HL-60/S4 treated with retinoic acid at 250 ng/mL for 4 days and 3 days (cell line): Measurements from ENCODE around the gene LYSMD4.

Experiments used
- in situ Hi-C: fragments of 300-500 bp; cut with MboI; formaldehyde crosslinking; loops from 2 replicates; pipeline ENCODE4 v1.7.0; 2022; ENCODE audit warnings: low sequenced_read_pairs

Gene LYSMD4

DNA sequence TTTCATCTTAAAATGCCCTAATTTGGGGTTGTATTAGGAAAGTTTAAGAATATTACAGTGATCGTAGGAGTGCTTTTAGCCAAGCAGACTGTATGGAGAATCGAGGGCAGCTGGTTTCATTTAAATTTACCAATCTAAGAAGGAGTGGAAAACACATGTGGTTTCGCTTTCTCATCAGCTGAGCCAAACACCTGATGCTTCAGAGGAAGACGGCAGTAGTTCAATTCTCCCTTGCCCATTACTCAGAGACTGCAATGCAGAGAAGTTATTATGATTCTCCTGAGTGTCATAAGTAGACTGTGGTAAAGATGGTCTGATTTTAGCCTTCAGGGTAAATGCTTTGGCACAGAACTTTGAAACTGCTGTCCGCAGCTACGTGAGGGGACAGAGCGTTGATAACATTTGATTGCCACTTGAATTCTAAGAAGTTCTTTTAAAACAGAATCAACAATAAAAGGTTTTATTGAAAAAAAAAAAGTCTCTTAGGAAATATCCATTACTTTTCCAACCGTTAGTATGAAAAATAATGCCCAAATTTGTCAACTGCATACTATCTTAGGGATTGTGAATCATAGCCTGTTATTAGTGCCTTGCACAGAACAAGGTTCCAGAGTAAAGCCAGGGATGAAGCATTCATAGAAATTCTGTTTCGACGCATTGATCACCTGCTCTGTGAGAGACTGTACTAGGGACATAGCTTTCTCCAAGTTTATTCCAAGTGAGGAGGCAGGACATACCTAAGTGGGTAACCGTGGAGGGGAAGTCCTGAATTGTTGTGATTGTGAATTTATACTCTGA is 25.6 kb downstream of the LYSMD4 start:
- in situ Hi-C loops: loop anchor here (10.0 kb wide), 1 partner anchor 433 kb away; no protein-coding TSS in a partner anchor

DNA sequence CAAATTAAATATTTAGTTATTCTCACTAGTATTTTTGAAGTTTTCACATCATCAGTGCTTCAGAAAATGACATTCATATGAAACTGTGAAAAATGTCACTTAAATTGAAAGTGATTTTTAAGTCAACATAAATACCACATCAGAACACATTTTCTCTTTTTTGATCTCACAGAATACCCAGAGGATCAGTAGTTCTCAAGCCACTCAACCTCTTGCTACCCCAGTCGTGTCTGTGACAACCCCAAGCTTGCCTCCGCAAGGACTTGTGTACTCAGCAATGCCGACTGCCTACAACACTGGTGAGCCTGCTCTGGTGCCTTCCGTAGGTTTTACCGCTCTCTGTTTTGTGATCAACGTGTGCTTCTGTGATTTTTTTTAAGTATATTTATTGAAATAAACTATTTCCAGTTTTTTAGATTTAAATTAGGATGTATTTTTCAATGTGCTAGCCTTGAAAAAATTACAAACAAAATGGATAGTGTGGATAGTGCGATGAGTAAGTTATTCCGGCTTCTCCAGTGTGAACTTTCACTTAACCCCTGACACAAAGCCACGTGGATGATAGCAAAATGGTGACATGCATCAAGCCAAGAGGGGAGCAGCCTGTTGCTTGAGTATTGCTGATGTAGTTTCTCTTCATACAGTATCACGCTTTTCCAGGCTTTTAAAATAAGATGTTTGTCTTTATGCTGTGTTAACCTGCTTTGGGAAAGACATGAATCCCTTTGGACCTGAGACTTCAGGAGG is 26.5 kb downstream of the LYSMD4 start:
- in situ Hi-C loops: loop anchor here (10.0 kb wide), 1 partner anchor 432 kb away; no protein-coding TSS in a partner anchor

DNA sequence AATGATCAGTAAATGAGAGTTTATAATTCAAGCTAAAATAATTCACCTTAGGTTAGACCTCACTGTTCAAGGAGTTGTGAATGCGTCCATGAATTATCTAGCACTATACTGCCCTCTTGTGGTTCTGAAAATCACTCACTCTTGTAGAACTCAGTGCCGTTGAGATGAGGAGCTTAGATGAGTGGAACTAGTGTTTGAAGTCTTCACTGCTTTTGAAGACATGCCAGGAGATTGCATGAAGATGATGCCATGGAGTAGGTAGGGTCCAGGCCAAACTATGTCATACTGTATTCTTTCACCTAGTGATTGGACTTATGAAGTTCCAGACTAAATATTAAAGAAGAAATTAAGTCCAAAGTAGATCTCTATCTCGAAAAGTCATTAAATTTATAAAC is 28.8 kb downstream of the LYSMD4 start:
- in situ Hi-C loops: loop anchor here (10.0 kb wide), 1 partner anchor 430 kb away; no protein-coding TSS in a partner anchor

DNA sequence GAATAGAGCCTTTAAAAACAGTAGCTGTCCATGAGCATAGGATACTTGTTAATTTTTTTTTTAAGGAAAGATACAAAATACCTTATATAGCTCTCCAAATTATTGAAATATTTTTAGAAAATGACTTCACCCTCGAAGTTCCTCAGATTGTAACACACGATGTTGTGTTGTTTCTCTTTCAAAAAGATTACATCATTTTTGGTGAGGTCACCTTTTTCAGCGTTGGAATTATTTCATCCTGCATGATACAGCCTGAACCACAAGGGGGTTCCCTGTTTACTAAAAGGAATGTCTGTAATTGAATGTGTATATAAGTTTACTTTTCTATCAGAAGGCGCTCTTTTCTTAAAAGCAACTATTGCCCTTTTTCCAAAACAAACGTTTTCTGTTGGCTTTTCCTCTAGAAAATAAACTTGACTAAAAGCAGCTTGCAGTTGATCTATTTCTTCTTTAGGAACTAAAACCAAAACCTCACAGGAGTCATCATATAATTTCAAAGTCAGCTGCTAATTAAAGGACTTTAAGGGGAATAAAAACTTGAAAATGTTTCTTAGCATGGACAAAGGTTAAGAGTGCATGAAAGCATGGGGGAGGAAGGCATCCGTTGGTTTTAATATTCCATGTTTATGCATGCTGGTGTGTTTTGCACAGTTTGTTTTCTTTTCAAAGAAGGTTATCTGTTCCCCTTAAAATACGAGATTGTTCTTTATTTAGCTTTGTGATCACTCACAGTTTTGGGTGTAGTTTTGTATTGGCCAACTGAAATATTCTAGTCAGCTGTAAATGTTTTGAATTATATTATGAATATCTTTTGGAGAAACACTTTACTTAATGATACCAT is 29.4 kb downstream of the LYSMD4 start:
- in situ Hi-C loops: loop anchor here (10.0 kb wide), 1 partner anchor 429 kb away; no protein-coding TSS in a partner anchor

DNA sequence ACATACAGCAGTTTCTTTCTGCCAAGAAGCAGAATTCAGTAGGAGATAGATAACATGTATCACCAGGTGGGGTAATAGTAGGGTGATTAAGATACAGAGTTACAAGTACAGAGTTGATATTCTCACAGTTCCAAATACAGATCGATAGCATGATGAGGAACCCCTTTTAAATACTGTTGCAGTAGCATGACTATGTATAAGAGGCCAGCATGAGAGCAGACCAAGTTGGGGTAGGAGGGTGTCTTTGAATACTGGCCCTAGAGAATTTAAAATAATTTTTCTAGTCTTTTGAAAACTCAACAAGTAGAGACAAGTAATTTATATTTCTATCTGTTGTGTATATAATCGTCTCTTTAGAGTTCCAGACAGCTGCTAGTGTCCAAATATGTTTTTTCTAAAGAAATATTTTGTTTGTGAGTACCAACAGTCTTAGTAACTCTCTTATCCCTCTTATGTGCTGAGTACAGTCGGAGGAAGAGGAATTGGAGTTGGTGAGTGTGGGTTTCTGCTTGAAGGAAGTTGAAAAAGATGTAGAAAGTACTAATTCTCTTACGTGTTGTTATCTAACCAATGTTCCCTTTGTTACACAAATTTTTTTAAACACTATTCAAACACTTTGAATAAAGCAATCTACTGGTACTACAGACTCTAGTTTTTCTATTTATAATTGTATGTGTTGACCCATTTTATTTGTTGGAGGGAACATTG is 30.2 kb downstream of the LYSMD4 start:
- in situ Hi-C loops: loop anchor here (10.0 kb wide), 1 partner anchor 428 kb away; no protein-coding TSS in a partner anchor

DNA sequence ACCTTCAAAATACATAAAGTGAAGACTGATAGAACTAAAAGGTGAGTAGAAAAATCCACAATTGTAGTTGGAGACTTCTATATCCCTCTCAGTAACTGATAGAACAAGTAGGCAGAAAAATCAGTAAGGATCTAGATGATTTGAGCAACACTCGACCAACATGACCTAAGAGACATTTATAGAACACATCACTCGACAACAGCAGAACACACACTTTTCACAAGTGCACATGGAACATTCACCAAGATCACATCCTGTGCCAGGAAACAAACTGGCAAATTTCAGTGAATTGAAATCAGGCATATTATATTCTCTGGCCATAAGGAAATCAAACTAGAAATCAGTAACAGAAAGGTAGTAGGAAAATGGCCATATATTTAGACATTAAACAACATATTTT is 37.1 kb downstream of the LYSMD4 start:
- in situ Hi-C loops: no loop called here

DNA sequence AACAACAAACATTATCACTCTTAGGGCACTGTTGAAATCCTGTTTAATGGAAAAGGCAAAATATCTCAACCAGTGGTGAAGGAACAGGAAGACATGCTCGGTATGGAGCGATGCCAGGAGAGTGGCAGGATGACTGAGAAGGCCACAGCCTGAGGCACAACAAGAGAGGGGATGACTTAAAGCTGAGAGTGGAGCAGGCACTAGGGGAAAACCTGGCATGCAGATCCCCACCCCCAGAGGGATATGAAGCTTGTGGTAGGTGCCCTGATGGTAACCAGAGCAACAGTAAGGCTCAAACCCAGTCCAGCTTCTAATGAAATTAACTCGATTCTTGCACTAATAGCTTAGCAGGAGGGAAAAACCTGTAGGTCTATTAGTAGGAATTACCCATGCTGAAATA is 40.4 kb downstream of the LYSMD4 start:
- in situ Hi-C loops: no loop called here

DNA sequence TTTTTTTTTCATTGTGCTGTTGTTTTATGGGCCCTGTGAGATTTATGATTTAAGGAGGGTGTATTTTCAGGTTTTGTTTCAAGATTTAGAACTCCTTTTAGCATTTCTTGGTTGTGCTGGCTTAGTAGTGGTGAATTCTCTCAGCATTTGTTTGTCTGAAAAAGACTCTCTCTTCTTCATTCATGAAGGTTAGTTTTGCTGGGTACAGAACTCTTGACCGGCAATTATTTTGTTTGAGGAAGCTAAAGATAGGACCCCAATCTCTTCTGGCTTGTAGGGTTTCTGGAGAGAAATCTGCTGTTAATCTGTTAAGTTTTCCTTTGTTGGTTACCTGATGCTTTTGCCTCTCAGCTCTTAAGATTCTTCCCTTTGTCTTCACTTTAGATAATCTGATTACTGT is 46.9 kb downstream of the LYSMD4 start:
- in situ Hi-C loops: no loop called here

DNA sequence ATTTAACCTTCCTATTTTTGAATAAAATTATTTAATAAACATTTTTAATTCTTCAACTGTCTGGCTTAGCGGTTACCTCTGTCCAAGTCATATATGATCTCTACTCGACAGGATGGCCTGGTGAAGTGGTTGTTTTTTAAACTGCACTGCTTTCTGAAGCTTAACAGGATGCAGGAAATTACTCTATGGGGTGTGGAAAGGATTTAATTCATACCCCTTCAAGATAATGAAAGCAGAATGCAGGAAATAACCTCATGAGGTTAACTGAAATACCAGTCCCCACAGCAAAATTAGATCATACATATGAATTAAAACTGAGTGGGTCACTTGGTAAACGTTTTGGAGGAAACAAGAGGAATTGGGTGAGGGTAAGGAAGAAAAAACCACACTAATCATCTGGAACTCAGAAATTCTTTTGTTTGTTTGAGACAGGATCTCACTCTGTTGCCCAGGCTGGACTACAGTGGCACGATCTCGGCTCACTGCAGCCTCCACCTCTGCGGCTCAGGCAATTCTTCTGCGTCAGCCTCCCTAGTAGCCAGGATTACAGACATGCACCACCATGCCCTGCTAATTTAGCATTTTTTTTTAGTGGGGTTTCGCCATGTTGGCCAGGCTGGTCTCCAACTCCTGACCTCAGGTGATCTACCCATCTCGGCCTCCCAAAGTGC is 50.1 kb downstream of the LYSMD4 start:
- in situ Hi-C loops: no loop called here

DNA sequence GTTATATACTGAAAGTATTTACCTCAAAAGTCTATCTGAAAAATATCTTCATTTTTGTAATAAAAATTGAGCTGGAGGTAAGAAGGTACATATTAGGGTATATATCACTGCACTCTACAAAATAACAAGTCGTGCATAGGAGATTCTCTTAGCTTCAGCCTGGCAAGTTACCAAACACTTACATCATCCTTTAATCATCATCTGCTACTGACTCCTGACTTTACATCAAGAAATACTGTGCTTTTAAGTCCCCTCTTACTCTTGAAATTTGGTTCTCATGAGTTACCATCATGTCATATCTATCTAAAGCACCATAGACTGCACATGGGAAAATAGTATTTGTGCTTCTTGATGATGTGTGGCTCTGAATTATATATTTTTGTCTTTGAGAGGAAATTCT is 50.8 kb downstream of the LYSMD4 start:
- in situ Hi-C loops: no loop called here

DNA sequence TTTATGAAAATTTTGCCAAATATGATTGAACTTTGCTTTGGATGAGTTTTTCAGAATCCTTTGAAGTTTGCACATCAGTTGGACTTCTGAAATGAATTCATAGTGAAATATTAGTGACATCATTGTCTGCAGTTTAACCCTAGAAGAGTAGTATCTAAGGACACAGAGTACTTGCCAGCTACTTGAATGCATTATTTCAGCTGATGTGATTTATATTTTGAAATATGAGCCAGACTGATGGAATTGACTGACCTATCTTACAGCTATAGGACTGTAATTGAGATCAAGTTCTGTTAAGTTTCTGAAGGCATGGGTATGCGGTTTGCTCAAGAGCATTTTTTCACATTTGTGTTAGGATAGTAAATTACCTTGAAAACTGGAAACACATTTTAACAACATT is 51.2 kb downstream of the LYSMD4 start:
- in situ Hi-C loops: no loop called here

DNA sequence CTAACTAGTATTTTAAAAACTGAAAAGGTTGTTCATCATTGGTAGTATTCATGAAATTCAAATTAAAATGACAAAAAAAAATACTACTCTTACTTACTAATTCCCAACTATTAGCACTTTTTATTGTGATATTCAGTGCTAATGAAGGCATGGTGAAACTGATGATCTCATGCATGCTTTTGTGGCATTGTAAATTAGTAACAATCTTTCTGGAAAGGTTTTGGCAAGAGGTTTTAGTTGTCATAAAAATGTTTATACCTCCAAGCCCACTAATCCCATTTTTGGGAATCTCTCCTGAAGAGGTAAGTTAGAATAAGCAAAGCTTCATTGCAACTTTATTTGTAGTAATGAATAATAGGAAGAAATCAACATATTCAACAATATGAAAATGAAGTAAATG is 53.0 kb downstream of the LYSMD4 start:
- in situ Hi-C loops: no loop called here

DNA sequence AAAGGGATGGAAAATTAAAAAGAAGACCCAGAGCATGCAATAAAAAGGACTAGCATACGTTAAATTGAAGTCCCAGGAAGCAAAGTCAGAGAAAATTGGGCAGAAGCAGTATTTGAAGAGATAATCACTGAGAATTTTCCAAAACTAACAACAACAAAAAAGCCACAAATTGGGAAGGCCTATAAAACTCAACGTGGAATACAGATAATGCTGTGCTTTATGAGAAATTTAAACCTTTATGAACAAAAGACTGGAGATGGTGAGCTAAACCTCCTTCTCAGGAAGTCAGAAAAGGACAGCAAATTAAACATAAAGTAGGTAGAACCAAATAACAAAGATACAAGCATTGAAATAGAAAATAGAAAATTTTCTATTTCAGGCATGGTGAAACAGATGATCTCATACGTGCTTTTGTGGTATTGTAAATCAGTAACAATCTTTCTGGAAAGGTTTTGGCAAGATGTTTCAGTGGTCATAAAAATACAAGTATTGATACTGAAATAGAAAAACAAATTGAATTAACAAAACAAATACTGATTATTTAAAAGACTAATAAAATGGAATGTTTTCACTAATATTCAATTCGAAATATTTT is 55.6 kb downstream of the LYSMD4 start:
- in situ Hi-C loops: no loop called here
